ENCODE results near the gene HNRNPL.
"Not testable (repeated sequence)": the region's sequence is repeated elsewhere in the genome, so short reads cannot be mapped to it uniquely, and the experiment has no call there.

The HNRNPL gene

DNA sequence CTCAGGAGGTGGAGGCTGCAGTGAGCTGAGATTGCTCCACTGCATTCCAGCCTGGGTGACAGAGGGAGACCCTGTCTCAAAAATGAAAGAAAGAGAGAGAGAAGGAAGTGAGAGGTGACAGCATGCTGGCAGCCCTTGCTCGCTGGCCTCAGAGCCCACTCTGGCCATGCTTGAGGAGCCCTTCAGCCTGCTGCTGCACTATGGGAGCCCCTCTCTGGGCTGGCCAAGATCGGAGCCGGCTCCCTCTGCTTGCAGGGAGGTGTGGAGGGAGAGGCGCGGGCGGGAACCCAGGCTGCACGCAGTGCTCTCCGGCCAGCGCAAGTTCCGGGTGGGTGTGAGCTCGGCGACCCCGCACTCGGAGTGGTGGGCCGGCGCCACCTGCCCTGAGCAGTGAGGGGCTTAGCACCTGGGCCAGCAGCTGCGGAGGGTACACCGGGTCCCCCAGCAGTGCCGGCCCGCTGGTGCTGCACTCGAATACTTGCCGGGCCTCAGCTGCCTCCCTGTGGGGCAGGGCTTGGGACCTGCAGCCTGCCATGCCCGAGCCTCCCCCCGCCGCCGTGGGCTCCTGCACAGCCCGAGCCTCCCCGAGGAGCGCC is 28.5 kb downstream of the HNRNPL start:
- not testable (repeated sequence) for DNase-seq

DNA sequence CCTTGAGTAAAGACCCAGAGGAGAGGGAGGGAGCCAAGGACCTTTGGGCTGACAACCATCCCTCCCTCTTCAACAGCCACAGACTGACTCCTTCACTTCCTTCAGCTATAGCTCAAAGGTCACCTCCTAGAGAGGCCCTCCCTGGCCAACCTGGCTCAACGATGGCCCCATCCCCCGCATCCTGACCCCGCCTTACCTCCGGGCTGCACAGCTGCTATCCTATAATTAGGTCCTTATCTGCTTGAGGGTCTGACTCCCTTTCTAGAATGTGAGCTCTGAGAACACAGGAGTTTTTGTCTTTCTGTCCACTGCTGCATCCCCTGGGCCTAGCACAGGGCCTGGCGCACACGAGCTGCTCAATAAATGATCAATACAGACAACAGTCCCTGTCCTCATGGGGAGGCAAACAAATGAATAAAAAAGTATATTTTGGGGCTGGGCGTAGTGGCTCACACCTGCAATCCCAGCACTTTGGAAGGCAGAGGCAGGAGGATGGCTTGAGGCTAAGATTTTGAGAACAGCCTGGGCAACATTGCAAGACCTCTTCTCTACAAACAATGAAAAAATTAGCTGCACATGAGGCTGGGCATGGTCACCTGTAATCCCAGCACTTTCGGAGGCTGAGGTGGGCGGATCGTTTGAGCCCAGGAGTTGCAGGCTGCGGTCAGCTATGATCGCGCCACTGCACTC is 30.4 kb downstream of the HNRNPL start:
- no peak for DNase-seq

DNA sequence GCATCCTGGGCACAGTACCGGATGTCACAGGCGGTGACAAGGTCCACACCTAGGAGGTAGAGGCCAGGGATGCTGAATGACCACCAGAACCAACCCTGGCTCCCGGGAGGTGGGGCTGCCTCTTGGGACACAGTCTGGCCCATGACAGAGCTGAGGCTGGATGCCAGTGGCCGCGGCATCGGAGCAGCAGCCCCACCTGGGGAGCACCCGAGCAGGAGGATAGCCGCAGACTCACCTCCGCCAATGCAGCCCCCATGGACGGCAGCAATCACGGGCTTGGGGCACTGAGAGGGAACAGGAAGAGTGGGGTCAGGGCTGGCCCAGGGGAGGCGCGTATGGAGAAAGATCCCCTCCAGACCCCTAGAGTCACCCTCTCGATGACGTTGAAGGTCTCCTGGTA is 32.7 kb downstream of the HNRNPL start:
- DNase-seq = no peak

DNA sequence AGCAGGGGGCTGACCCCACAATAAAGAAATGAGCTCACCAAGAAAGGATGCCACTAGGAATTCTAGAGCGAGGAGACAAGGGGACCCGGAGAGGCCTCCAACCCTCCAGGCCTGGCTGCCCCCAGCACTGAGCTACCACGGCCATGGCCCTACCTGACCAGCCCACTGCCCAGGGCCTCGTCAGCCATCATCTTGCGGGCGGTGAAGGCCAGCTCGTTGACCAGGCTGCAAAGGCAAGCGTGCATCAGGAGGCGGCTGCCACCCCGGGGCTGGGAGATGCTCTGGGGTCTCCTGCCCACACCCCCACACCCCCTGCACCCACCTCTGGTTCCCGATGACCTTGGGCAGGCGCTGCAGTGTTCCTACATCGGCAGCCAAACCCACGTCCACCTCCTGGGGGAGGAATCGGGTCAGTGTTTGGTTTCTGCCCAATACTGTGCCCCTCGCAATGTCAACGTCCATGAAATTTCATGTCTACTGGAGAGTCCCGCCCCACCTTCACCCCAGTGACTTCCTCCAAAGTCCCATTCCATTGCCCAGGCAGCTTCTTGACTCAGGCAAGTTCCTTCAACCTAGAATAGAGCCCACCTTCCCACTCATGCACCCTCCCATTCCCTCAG is 33.5 kb downstream of the HNRNPL start:
- DNase-seq = no peak

DNA sequence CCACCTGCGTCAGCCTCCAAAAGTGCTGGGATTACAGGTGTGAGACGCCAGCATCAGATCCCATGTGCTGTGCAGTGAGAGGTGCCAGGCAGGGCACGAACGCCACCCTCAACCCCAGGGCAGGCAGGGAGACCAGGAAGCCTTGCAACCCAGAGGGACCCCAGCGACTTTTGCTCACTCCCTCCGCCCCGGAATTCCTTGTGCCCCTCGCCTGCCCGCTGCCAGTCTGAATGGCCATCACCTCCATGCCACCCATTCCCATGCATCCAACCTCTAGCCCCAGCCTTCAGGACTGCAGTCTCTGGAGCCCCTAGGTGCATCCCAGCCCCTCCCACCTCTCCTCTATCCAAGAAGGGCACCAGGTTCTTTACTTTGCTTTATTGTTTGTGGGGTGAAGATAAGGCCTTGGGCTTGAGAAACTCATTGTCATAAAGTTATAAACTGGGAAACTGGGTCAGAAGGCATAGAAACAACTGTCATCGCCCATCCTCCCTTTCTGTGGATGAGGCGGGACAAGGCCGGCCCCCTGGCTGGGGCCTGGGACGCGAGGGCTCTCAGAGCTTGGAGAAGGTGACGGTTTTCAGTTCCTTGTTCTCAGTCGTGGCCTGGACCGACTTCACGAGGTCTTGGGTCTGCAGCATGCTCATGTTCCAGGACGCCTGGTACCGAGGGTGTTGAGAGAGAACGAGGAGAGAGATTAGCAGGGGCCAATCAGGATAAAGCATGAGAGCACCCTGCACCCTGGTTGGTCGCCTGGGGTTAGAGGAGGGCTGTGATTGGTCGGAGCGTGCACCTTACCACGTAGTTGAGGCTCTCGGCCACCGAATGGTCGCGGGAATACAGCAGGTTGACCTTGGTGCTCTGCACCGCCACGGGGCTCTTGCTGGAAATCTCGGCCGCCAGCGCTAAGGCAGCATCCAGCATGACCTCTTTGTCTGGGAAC is 34.5 kb downstream of the HNRNPL start:
- DNase-seq = no peak

DNA sequence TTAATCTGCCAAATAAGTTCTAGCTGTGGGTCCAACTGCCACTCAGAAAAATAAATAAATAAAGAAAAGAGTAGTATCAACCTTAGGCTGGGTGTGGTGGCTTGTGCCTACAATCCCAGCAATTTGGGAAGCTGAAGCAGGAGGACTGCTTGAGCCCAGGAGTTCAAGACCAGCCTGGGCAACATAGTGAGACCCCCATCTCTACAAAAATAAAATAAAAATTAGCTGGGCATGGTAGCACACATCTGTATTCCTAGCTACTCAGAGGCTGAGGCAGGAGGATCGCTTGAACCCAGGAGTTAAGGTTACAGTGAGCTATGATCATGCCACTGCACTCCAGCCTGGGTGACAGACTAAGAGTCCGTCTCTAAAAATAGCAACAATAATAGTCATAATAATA is 35.9 kb downstream of the HNRNPL start:
- not testable (repeated sequence) for DNase-seq

DNA sequence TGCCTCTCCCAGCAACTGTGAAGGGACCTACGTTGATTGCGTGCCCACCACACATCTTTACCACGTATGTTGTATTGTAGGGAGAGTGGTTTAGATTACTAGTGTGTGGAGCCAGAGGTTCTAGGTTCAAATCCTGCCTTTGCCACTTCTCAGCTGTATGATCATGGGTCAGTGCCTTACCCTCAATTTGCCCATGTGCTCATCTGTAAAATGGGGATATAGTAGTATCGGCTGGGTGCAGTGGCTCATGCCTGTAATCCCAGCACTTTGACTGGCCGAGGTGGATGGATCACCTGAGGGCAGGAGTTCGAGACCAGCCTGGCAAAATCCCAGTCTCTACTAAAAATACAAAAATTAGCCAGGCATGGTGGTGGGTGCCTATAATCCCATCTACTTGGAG is 36.5 kb downstream of the HNRNPL start:
- DNase-seq = no peak

DNA sequence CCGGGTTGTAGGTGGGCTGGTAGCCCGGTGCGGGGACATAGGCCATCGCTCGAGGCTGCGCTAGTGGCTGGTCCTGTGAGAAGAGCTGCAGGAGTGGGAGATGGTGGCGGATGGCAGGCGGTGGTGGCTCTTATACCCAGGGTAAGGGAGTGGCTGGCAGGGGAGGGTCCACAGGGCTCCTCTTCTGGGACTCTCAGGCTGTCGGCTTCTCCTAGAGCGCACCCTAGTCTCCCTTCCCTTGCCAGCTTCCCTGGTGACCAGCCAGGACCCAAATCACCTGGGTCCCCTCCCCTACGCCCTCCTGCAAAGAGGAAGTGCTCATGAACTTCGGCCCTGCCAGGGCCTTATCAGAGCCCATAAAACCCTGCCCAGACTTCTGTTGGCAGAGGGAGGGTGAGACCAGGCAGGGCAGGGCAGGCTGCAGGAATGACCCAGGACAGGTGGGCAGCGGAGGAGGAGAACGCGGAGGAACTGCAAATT is 36.9 kb downstream of the HNRNPL start, which contains the start of gene LGALS4:
TSS of gene LGALS4 (minus strand) at position 105 of the 480 bp plus-strand sequence. CDS start at position 46, 59 bp downstream.
- DNase-seq = no peak

DNA sequence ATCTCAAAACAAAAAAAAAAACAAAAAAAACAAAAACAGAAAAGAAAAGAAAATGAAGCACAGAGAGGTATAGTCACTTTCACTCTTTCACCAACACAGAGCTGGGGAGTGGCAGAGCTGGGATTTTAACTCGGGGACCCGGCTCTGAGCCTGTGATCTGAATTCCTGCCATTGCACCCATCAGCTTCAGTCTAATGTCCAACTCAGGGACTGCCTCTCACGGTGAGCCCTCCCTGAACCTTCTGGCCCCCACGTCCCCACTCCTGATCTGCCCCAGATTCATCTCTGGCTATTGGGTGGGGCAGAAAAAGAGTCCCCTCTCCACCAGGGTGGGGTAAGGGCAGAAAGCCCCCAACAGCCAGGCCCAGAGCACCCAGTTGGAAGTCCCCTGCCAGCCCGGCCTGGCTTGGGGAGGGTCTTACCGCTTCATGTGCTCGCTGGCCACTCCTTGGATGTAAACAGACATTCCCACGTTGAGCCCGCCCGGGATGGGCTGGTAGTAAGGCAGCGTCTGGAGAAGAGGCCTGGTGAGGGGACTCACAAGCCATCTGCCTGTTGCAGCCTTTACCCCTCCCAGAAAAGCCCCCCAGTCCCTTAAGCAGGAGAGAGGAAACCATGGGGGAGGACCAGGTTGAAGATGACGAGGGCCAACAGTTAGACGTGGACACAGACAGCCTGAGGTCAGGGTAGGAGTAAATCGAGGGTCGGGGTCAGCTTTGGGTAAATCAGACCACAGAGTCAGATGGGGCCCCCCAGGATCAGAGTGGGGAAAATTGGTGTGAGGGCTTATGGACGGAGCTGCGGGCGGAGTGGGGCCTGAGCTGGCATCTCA is 37.6 kb downstream of the HNRNPL start:
- no peak for DNase-seq

DNA sequence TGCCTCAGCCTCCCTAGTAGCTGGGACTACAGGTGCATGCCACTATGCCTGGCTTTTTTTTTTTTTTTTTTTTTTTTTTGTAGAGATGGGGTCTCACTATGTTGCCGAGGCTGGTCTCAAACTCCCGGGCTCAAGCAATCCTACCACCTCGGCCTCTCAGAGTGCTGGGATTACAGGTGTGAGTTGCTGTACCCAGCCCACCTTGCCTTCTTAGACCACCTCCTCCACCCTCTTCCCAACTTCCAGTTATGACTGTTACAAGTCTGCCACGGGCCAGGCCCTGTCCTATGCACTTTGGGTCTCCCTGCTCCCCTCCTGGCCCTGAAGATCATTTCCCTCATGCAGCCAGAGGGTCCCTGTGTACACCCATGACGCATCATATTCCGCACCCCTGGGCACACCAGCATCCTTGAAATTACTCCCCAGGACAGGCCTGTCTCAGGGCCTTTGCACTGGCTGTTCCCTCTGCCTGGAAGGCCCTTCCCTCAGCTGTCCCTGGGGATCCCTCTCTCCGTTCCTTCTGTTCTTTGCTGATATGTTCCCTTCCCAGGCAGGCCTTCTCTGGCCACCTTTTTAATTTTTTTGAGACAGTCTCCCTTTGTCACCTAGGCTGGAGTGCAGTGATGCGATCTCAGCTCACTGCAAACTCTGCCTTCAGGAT is 40.1 kb downstream of the HNRNPL start:
- DNase-seq = no peak

DNA sequence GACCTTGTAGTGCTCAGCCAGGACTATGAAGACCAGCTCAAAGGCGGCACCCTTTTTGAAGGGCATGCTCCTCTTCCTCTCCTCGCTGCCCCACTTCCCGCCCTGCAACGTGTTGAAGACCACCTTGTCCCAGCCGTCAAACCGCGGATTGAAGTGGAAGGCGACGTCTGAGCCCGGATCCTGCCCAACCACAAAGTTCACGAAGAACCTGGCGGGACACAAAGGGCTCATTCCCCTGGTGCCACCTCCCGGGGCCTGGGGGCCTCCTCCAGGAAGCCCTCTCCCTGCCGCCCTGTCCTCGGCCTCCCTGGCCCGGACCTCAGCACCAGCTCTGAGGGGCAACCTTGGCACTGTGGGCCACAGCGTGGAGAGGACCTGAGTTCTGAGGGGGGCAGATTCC is 41.0 kb downstream of the HNRNPL start:
- DNase-seq = no peak

DNA sequence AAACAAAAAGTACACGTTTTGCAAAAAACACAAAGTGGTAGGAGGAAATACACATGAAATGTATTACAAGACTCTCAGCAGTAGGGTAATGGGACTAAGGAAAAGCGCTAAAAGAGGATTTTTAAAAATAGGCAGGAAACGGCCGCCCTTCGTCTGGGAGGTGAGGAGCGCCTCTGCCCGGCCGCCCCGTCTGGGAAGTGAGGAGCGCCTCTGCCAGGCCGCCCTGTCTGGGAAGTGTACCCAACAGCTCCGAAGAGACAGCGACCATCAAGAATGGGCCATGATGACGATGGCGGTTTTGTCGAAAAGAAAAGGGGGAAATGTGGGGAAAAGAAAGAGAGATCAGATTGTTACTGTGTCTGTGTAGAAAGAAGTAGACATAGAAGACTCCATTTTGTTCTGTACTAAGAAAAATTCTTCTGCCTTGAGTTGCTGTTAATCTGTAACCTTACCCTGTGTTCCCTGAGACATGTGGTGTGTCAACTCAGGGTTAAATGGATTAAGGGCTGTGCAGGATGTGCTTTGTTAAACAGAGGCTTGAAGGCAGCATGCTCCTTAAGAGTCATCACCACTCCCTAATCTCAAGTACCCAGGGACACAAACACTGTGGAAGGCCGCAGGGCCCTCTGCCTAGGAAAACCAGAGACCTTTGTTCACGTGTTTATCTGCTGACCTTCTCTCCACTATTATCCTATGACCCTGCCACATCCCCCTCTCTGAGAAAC is 42.2 kb downstream of the HNRNPL start:
- DNase-seq = not testable (repeated sequence)

DNA sequence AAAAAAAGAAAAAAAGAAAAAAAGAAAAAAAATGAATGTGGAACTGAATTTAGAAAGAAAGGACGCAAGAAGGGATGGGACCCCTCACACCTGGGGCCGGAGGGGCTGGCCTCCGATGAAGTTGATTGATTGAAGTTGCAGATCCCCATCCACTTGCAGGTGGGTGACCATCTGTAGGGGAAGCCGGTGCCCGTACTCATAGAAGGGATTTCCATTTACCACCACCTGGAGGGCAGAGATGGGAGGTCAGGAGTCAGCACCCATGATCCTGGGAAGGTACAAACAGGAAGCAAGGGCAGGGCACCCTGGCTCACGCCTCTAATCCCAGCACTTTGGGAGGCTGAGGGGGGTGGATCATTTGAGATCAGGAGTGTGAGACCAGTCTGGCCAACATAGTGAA is 43.4 kb downstream of the HNRNPL start:
- no peak for DNase-seq

DNA sequence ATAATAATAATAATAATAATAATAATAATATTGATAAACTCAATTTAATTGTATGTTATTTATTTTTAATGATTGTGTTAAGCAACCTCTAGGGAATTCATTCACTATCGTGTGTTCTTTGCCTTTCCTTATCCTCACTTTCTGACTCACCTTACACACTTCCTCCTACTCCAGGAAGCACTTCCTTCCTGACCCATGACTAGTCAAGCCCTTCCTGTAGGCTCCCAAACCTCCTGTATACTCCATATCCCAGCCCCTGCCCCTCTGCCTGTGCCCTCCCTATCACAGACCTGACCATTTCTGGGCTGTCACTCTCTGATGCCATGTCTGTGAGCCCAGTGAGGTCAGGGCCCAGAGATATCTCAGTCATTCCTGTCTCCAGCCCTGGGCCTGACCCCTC is 44.6 kb downstream of the HNRNPL start:
- no peak for DNase-seq

DNA sequence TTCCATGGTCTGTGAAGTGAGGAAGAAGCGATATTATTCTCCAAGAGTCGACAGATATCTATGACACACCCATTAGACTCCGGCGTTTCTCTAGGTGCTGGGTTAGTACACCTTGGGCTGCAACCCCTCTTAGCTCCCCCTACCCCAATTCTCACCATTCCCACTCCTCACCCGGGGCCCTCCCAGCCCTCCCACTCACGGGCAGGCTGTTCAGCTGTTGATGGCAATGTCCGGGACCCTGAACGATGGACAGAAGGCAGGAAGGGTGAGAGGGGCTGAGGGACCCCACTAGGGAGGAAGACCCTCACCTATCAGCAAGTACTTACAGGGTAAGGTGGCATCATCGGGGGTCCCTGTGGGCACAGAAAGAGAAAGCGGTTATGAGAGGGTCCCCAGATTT is 46.2 kb downstream of the HNRNPL start:
- DNase-seq = no peak

DNA sequence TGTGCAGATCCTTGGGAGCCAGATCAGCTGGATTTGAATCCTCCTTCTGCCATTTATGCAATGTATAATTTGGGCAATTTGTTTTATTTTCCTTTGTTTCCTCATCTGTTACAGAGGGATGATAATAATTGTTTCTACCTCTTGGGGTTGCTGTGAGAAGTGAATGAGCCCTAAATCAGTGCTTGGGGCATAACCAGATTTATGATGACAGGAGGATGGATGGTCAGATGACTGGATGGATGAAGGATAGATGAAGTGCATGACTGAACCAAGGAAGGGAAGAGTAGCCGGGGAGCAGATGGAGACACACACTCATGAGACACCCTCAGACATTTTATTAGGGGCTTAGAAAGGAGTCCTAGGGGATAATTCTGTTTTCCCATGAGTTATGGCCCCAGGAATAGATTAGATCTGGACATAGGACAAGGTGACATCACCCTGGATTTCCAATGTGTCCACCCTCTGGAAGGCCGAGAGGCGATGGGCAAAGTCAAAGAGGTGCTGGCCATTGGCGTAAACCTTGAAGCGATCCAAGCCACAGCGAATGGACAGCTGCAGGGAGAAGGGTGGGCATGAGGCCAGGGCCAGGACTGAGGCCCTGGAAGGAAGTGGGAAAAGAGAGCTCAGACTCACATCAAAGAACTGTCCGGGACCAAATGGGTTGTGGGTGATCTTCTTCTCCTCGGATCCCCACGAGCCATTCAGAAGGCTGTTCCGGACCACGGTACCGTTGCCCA is 48.3 kb downstream of the HNRNPL start:
- DNase-seq = no peak

DNA sequence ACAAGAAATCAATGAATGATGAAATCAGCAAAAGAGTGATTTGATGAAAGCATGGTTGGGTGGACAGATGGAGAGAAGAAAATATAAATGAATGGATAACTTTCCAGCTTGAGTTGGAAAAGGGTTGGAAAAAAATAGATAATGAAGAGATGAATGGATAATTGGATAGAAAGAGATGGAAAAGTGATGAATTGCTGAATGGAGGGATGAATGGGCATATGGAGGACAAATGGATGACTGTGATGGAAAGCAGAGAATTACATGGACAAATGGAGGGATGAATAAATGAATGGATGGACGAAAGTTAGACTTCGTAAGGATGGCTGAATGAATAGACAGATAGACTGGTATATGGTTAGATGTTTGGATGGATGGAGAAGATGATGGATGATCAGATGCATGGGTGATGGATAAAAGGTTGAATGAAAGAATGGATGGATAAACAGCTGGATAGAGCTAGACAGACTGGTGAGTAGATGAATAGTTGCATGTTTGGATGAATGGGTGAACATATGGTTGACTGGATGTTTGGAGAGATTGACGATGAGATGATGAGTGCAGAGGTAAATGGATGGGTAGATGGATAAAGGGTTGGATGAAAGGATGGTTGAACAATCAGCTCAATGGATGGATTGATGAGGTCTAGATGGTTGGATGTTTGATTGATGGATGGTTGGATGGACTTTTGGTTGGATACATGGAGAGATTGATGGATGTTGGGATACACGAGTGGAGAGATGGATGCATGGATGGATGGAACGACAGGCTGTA is 49.0 kb downstream of the HNRNPL start:
- DNase-seq = no peak

DNA sequence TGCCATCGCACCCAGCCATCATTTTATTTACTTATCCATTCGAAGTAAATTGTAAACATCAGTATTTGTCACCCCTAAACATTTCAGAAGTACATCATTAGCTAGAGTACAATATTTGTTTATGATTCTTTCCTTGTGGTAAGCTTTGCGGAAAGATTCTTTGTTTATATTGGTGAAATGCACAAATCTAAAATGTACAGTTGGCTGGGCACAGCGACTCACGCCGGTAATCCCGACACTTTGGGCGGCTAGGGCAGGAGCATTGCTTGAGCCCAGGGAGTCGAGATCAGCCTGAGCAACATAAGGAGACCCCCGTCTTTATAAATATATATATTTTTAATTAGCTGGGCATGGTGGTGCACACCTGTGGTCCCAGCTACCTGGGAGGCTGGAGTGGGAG is 50.7 kb downstream of the HNRNPL start:
- peak; percentile 38 for DNase-seq

DNA sequence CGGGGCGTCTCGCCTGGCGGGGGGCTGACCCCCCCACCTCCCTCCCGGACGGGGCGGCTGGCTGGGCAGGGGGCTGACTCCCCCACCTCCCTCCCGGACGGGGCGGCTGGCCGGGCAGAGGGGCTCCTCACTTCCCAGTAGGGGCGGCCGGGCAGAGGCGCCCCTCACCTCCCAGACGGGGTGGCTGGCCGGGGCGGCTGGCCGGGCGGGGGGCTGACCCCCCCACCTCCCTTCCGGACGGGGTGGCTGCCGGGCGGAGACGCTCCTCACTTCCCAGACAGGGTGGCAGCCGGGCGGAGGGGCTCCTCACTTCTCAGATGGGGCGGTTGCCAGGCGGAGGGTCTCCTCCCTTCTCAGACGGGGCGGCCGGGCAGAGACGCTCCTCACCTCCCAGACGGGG is 52.0 kb downstream of the HNRNPL start:
- DNase-seq = not testable (repeated sequence)

Data from NCI-H345 (cell line).